Osteoblast (primary cell): Measurements from ENCODE around the gene HOXA11. TPM values are rescaled to one million over a fixed set of nuclear protein-coding genes. Genes with fewer than 3 reads are reported as not detected.

Experiments
- DNase-seq: peaks from one replicate; pipeline ENCODE4 v3.0.0; 2011; ENCODE audit warnings: low spot score, mixed read lengths; ENCODE audit not compliant: insufficient read length; ENCODE audit errors: missing footprints
- H2AFZ ChIP-seq: 2 replicates; pipeline ENCODE4 v1.6.0; 2011; ENCODE audit warnings: mild to moderate bottlenecking, low read length
- H3K27ac ChIP-seq: 2 replicates; pipeline ENCODE4 v1.5.1; 2011; ENCODE audit warnings: mild to moderate bottlenecking, low read depth, low read length, moderate library complexity
- H3K27me3 ChIP-seq: 2 replicates; pipeline ENCODE4 v1.6.0; 2012; ENCODE audit warnings: mild to moderate bottlenecking, control low read depth, inconsistent platforms, low read length, moderate library complexity; ENCODE audit not compliant: insufficient read depth
- H3K36me3 ChIP-seq: 2 replicates; pipeline ENCODE4 v1.5.1; 2011; ENCODE audit warnings: mild to moderate bottlenecking, low read length, control low read depth, moderate library complexity; ENCODE audit not compliant: insufficient read depth
- H3K4me1 ChIP-seq: 2 replicates; pipeline ENCODE4 v1.5.1; 2011; ENCODE audit warnings: mild to moderate bottlenecking, low read length, control low read depth, moderate library complexity; ENCODE audit not compliant: insufficient read depth
- H3K4me2 ChIP-seq: 2 replicates; pipeline ENCODE4 v1.6.0; 2011; ENCODE audit warnings: mild to moderate bottlenecking, low read length; ENCODE audit not compliant: insufficient read depth
- H3K4me3 ChIP-seq: fragments of 200-600 bp; sonication (generic); 3 replicates; pipeline ENCODE4 v1.5.1; 2012; ENCODE audit warnings: mild to moderate bottlenecking, low read length, inconsistent platforms; ENCODE audit not compliant: insufficient read depth
- H3K79me2 ChIP-seq: 2 replicates; pipeline ENCODE4 v1.6.0; 2012; ENCODE audit warnings: mild to moderate bottlenecking, low read length, control low read depth, inconsistent platforms; ENCODE audit not compliant: insufficient read depth
- H3K9me3 ChIP-seq: 2 replicates; pipeline ENCODE4 v1.5.1; 2011; ENCODE audit warnings: low read depth, low read length, control low read depth
- H4K20me1 ChIP-seq: 2 replicates; pipeline ENCODE4 v1.6.0; 2012; ENCODE audit warnings: mild to moderate bottlenecking, low read length, control low read depth; ENCODE audit not compliant: insufficient read depth
- total RNA-seq: library from RNA; depleted of rRNA; stranded (reverse); fragments of >200 nt; gene quantifications from 2 replicates; pipeline ENCODE4 v1.2.3, GENCODE V29; 2012
- TF ChIP-seq, protein P1 (sequence below): IDR thresholded peaks from 2 replicates; pipeline ENCODE4 v1.5.1; 2011; ENCODE audit warnings: mild to moderate bottlenecking, low read depth, low read length, moderate library complexity; ENCODE audit errors: extremely low read depth

Gene HOXA11
- total RNA-seq, 1 donor = 15.2 TPM

DNA sequence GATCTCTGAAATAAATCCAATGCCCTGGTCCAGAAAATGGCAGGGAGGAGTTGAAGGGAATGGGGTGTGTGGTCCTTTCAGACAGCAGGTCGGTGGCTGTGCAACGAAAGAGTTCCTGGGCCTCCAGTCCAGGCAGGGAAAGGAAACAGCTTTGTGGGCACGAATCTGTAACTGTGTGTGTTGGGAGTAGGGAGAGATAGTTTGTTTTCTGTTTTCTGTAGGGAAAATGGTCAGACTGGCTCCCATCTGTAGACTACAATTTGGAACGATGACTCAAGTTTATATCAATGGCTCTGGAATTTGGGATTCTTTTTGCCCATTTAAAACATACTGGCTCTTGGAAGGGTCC lies 17.1 kb downstream of the HOXA11 start:
- peaks cover 30% of the 10 kb centered on the region for H3K36me3 ChIP-seq
- TF ChIP-seq, protein P1, sequence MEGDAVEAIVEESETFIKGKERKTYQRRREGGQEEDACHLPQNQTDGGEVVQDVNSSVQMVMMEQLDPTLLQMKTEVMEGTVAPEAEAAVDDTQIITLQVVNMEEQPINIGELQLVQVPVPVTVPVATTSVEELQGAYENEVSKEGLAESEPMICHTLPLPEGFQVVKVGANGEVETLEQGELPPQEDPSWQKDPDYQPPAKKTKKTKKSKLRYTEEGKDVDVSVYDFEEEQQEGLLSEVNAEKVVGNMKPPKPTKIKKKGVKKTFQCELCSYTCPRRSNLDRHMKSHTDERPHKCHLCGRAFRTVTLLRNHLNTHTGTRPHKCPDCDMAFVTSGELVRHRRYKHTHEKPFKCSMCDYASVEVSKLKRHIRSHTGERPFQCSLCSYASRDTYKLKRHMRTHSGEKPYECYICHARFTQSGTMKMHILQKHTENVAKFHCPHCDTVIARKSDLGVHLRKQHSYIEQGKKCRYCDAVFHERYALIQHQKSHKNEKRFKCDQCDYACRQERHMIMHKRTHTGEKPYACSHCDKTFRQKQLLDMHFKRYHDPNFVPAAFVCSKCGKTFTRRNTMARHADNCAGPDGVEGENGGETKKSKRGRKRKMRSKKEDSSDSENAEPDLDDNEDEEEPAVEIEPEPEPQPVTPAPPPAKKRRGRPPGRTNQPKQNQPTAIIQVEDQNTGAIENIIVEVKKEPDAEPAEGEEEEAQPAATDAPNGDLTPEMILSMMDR = no peak
- peak overlapping the region; percentile 34 for H2AFZ ChIP-seq
- peaks cover 24% of the 10 kb centered on the region for H3K4me1 ChIP-seq
- peaks cover 24% of the 10 kb centered on the region for H4K20me1 ChIP-seq
- H3K4me3 ChIP-seq = peak overlapping the region; percentile 75
- peak overlapping the region; percentile 99 for H3K4me2 ChIP-seq
- no peaks in the 10 kb centered on the region for H3K9me3 ChIP-seq
- H3K79me2 ChIP-seq = peaks cover 100% of the 10 kb centered on the region
- peak overlapping the region; percentile 95 for H3K27ac ChIP-seq
- H3K27me3 ChIP-seq = no peaks in the 10 kb centered on the region
- DNase-seq = no peak

DNA sequence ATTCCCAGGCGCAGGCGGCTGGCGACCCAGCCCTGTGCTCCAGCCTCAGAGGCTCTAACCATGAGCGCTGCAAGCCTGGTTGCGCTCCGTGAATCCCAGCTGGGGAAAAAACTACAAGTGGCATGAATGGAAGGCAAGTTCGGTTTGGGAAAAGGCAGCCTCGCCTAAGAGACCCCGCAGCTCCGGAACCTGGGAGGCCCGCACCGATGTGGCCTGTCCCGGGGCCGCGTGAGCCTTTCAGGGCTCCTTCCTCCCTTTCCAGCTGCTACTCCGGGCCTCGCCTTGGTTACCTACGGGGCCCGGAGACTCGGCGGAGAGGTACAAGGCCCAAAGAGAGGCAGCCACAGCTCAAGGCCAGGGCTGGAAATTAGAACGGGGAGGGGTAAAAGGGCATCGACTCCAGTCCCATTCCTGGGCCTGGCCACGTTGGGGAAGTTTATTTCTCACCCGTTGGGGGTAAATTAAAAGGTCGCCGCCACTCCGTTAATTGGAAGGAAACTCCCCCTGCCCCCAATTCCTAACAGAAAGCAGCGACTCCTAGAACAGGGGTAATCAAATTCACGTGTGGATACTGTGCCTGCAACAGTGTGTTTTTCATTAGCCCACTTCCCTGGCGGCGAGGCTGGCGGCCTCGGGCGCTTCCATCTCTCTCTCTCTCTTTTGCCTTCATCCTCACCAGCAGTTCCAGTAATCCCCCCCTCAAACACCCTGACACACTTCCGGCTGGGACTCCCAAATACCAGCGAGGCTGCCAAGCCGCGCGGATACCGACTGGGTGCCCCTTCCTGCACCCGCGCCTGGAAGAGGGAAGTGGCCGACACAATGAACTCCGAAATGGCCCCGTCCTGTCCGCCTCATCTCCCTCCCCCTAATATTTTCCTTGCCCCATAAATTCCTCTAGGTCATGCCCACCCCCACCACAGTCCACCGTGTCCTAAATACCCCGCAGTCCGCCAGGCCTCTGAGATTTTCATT lies 18.2 kb downstream of the HOXA11 start:
- Histone ChIP-seq H2AFZ (peak overlapping the region; percentile 9), H3K27me3 (no peaks in the 10 kb centered on the region), H4K20me1 (peaks cover 17% of the 10 kb centered on the region), H3K4me1 (peaks cover 29% of the 10 kb centered on the region), H3K4me3 (peak overlapping the region; percentile 75), H3K9me3 (no peaks in the 10 kb centered on the region), H3K79me2 (peaks cover 100% of the 10 kb centered on the region), H3K27ac (peak overlapping the region; percentile 95), H3K4me2 (peak overlapping the region; percentile 99), H3K36me3 (peaks cover 26% of the 10 kb centered on the region)
- DNase-seq = peak; percentile 92
- TF ChIP-seq, protein P1 = no peak

DNA sequence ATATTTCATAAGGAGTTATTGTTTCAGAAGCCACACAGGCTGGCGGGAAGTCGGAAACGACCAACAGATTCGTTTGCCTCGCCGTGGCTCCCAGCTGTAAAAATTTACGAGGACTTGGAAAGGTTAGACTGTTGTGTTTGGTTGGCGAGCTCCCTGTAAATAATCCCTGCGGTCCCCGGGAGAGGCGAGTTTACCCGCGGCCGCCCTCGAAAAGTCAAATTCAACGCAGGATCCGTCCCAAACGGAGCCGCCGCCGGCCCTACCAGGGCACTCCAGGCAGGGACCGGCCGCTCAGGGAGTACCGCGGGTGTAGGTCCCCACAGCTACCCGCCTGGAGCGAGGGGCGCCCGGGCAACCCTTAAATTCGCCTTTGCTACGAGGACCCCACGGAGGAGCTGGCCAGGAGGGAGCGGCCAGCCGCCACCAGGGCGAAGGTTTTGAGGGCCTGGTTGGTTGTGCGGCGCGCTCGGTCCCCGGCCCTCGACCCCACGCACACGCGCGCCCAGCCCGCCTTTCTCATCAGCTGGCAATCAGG lies 19.0 kb downstream of the HOXA11 start:
- H3K4me1 ChIP-seq = peaks cover 31% of the 10 kb centered on the region
- peak overlapping the region; percentile 75 for H3K4me3 ChIP-seq
- peak overlapping the region; percentile 84 for H2AFZ ChIP-seq
- H3K27ac ChIP-seq = peak overlapping the region; percentile 95
- DNase-seq = peak; percentile 85
- TF ChIP-seq, protein P1 = no peak
- H3K4me2 ChIP-seq = peak overlapping the region; percentile 99
- peaks cover 98% of the 10 kb centered on the region for H3K79me2 ChIP-seq
- peaks cover 19% of the 10 kb centered on the region for H3K36me3 ChIP-seq
- no peaks in the 10 kb centered on the region for H3K27me3 ChIP-seq
- H4K20me1 ChIP-seq = peaks cover 17% of the 10 kb centered on the region
- H3K9me3 ChIP-seq = no peaks in the 10 kb centered on the region
